Hepatocyte (in vitro differentiated cells): Measurements from ENCODE around the gene DHCR24. TPM values are rescaled to one million over a fixed set of nuclear protein-coding genes. Genes with fewer than 3 reads are reported as not detected.

ENCODE experiments used
- DNase-seq: peaks from one replicate; pipeline ENCODE4 v3.0.0-alpha.2; 2016; ENCODE audit warnings: low spot score
- H2AFZ ChIP-seq: fragments of 200-600 bp; sonication (generic); 2 replicates; pipeline ENCODE4 v1.6.0; 2016; ENCODE audit warnings: antibody characterized with exemption, mild to moderate bottlenecking
- H3K27ac ChIP-seq: fragments of 200-600 bp; sonication (generic); 2 replicates; pipeline ENCODE4 v1.5.1; 2016; ENCODE audit warnings: mild to moderate bottlenecking
- H3K27me3 ChIP-seq: fragments of 200-600 bp; sonication (generic); 2 replicates; pipeline ENCODE4 v1.6.1; 2016
- H3K36me3 ChIP-seq: fragments of 200-600 bp; sonication (generic); replicated peaks from 2 replicates; pipeline ENCODE4 v1.5.1; 2016; ENCODE audit warnings: low read depth; ENCODE audit not compliant: insufficient read depth
- H3K4me1 ChIP-seq: fragments of 200-600 bp; sonication (generic); 2 replicates; pipeline ENCODE4 v1.5.1; 2016; ENCODE audit warnings: mild to moderate bottlenecking, moderate library complexity; ENCODE audit not compliant: insufficient read depth
- H3K4me2 ChIP-seq: fragments of 200-600 bp; sonication (generic); 2 replicates; pipeline ENCODE4 v1.6.0; 2016
- H3K4me3 ChIP-seq: fragments of 200-600 bp; sonication (generic); 2 replicates; pipeline ENCODE4 v1.5.1; 2016; ENCODE audit warnings: mild to moderate bottlenecking
- H3K79me2 ChIP-seq: fragments of 200-600 bp; sonication (generic); 2 replicates; pipeline ENCODE4 v1.6.0; 2017; ENCODE audit warnings: mild to moderate bottlenecking
- H3K9me2 ChIP-seq: fragments of 200-600 bp; sonication (generic); replicated peaks from 2 replicates; pipeline ENCODE4 v1.6.0; 2017; ENCODE audit warnings: mild to moderate bottlenecking; ENCODE audit not compliant: insufficient read depth
- H3K9me3 ChIP-seq: fragments of 200-600 bp; sonication (generic); 2 replicates; pipeline ENCODE4 v1.5.1; 2016; ENCODE audit warnings: low read depth, mild to moderate bottlenecking
- H4K20me1 ChIP-seq: fragments of 200-600 bp; sonication (generic); 2 replicates; pipeline ENCODE4 v1.6.0; 2016; ENCODE audit warnings: mild to moderate bottlenecking; ENCODE audit not compliant: insufficient read depth, poor library complexity, severe bottlenecking
- CTCF ChIP-seq: fragments of 200-600 bp; sonication (generic); IDR thresholded peaks from 2 replicates; pipeline ENCODE4 v1.5.1; 2016; ENCODE audit warnings: antibody characterized with exemption, mild to moderate bottlenecking; ENCODE audit not compliant: poor library complexity
- EZH2 ChIP-seq: fragments of 200-600 bp; sonication (generic); IDR thresholded peaks from 2 replicates; pipeline ENCODE4 v1.6.1; 2016; ENCODE audit warnings: antibody characterized with exemption, mild to moderate bottlenecking, borderline replicate concordance
- EZH2phosphoT487 ChIP-seq: fragments of 200-600 bp; sonication (generic); IDR thresholded peaks from one replicate; pipeline ENCODE4 v1.6.1; 2018; ENCODE audit warnings: antibody characterized with exemption, mild to moderate bottlenecking, low read depth, moderate library complexity; ENCODE audit not compliant: unreplicated experiment, severe bottlenecking
- WGBS: methylation state at CpG from one replicate; pipeline ENCODE4 v1.1.6; 2016; ENCODE audit warnings: low lambda C conversion rate; ENCODE audit errors: missing lambda C conversion rate; 5-methylcytosine and 5-hydroxymethylcytosine counted together
- polyA plus RNA-seq: library from polyadenylated mRNA; unstranded; fragments of >200 nt; fragmentation: Nextera tagmentation; extraction: Ambion mirVana; gene quantifications from 2 replicates; pipeline ENCODE4 v1.2.1, GENCODE V29; 2016
- total RNA-seq: library from RNA; depleted of rRNA; stranded (reverse); fragments of >200 nt; gene quantifications from 2 replicates; pipeline ENCODE4 v1.2.3, GENCODE V29; 2014

The DHCR24 gene
- total and polyA plus RNA-seq, 2 experiments from 2014 or later = 282 to 318 TPM

- no peak for DNase-seq
- Histone ChIP-seq H2AFZ (no peak overlapping the region), H4K20me1 (no peaks in the 10 kb centered on the region), H3K79me2 (peaks cover 24% of the 10 kb centered on the region), H3K4me3 (no peak overlapping the region), H3K27me3 (no peaks in the 10 kb centered on the region), H3K27ac (peak overlapping the region; percentile 52), H3K36me3 (peaks cover 4% of the 10 kb centered on the region), H3K9me2 (no peaks in the 10 kb centered on the region), H3K4me1 (peaks cover 35% of the 10 kb centered on the region), H3K4me2 (no peak overlapping the region), H3K9me3 (no peaks in the 10 kb centered on the region)
- no peak for TF ChIP-seq EZH2
- TF ChIP-seq EZH2phosphoT487 = no peak
- TF ChIP-seq CTCF = no peak
- 90% methylated on average over 6 of the region's 6 CpGs for WGBS
Observed at GRCh38 chr1:54869173-54869851, 17.7 kb downstream of the DHCR24 start.

- Histone ChIP-seq H3K9me3 (no peaks in the 10 kb centered on the region), H3K4me1 (peaks cover 35% of the 10 kb centered on the region), H3K27me3 (no peaks in the 10 kb centered on the region), H3K27ac (peak overlapping the region; percentile 77), H3K9me2 (no peaks in the 10 kb centered on the region), H3K79me2 (peaks cover 22% of the 10 kb centered on the region), H3K4me2 (peak overlapping the region; percentile 57), H3K4me3 (no peak overlapping the region), H2AFZ (no peak overlapping the region), H4K20me1 (no peaks in the 10 kb centered on the region), H3K36me3 (peaks cover 4% of the 10 kb centered on the region)
- WGBS = 58% methylated on average over 4 of the region's 4 CpGs
- DNase-seq = peak; percentile 60
- no peak for TF ChIP-seq EZH2phosphoT487
- no peak for TF ChIP-seq EZH2
- no peak for TF ChIP-seq CTCF
Observed at GRCh38 chr1:54867717-54868057, 19.3 kb downstream of the DHCR24 start.

- Histone ChIP-seq H3K27me3 (no peaks in the 10 kb centered on the region), H3K79me2 (peaks cover 23% of the 10 kb centered on the region), H3K4me1 (peaks cover 39% of the 10 kb centered on the region), H3K4me2 (peak overlapping the region; percentile 57), H3K36me3 (peaks cover 4% of the 10 kb centered on the region), H2AFZ (no peak overlapping the region), H3K9me3 (no peaks in the 10 kb centered on the region), H4K20me1 (no peaks in the 10 kb centered on the region), H3K4me3 (no peak overlapping the region), H3K9me2 (no peaks in the 10 kb centered on the region), H3K27ac (peak overlapping the region; percentile 77)
- TF ChIP-seq EZH2phosphoT487 (no peak), EZH2 (no peak), CTCF (no peak)
- 88% methylated on average over 4 of the region's 4 CpGs for WGBS
- peak; percentile 34 for DNase-seq
Observed at GRCh38 chr1:54866801-54867716, 19.9 kb downstream of the DHCR24 start.
